Kidney (tissue), 14 donors: Measurements from ENCODE around the gene PHF21B. TPM values are rescaled to one million over a fixed set of nuclear protein-coding genes. Genes with fewer than 3 reads are reported as not detected.

ENCODE experiments used
- DNase-seq, 5 donors: peaks; one replicate each; pipeline ENCODE4 v3.0.0-alpha.2; 2013 to 2020
- FAIRE-seq: peaks from 2 replicates; lab custom pipeline; 2012; peaks lifted over from hg19 to GRCh38; lab: Jason Lieb, UNC
- H3K27ac ChIP-seq, 2 donors: one replicate each; pipeline ENCODE4 v1.7.0; 2013; ENCODE audit warnings: low read depth in 2 of 2, low read length in 2 of 2, inconsistent platforms in 1 of 2
- H3K27me3 ChIP-seq: one replicate; pipeline ENCODE4 v1.7.1; 2013; ENCODE audit warnings: low read length, inconsistent platforms; ENCODE audit not compliant: control insufficient read depth, insufficient read depth
- H3K36me3 ChIP-seq, 3 donors: one replicate each; pipeline versions ENCODE4 v1.7.0 to v1.7.1; 2013; ENCODE audit warnings: low read length in 3 of 3, control low read depth in 1 of 3, inconsistent platforms in 1 of 3; ENCODE audit not compliant: insufficient read depth in 3 of 3, control insufficient read depth in 2 of 3
- H3K4me1 ChIP-seq, 3 donors: one replicate each; pipeline versions ENCODE4 v1.7.0 to v1.7.1; 2013; ENCODE audit warnings: low read length in 3 of 3, inconsistent platforms in 1 of 3, low read depth in 1 of 3; ENCODE audit not compliant: control insufficient read depth in 2 of 3, insufficient read depth in 2 of 3
- H3K4me3 ChIP-seq, 3 donors: one replicate each; pipeline versions ENCODE4 v1.7.0 to v1.8.1; 2013; ENCODE audit warnings: low read length in 3 of 3, control low read depth in 1 of 3, inconsistent platforms in 1 of 3
- H3K9ac ChIP-seq, 3 donors: one replicate each; pipeline versions ENCODE4 v1.7.0 to v1.7.1; 2013; ENCODE audit warnings: low read length in 3 of 3, control low read depth in 1 of 3, inconsistent platforms in 1 of 3
- H3K9me3 ChIP-seq, 3 donors: one replicate each; pipeline versions ENCODE4 v1.7.0 to v1.7.1; 2013; ENCODE audit warnings: low read length in 3 of 3, control low read depth in 1 of 3, inconsistent platforms in 1 of 3; ENCODE audit not compliant: control insufficient read depth in 2 of 3, insufficient read depth in 1 of 3
- CTCF ChIP-seq: IDR thresholded peaks from 3 replicates; pipeline ENCODE4 v1.5.1; 2012; ENCODE audit warnings: mild to moderate bottlenecking, moderate library complexity, borderline replicate concordance; ENCODE audit not compliant: insufficient read depth; ENCODE audit errors: extremely low read depth
- intact Hi-C: fragments of 100-400 bp; cut with DNase I; formaldehyde crosslinking; loops from one replicate; pipeline ENCODE4 v1.11.1; 2022
- polyA plus RNA-seq: library from polyadenylated mRNA; stranded (reverse); fragments of 350-450 nt; fragmentation: Illumina TruSeq; extraction: RNeasy Lipid Tissue Mini Kit (QIAGEN cat#74804); gene quantifications from one replicate; pipeline ENCODE4 v1.2.3, GENCODE V29; 2014; ENCODE audit warnings: low read depth, low replicate concordance; ENCODE audit not compliant: insufficient read depth
- total RNA-seq: library from RNA; stranded (reverse); fragmentation: NEBNext Ultra II Directional; extraction: Animal tissue kit (Norgen Biotek cat#: 25700); gene quantifications from one replicate; pipeline ENCODE4 v1.2.1, GENCODE V29; 2021
- donor health status: control.
- donor health status: control.
- donor health status: control.
- donor health status: control.
- donor health status: control.
- donor health status: DM: yes; HTN: yes; CAD: no.
- donor health status: Normal renal cell carcinoma (clear cell type).

Gene PHF21B
- total and polyA plus RNA-seq, 2 donors from 2014 or later: 1.1 to 2.8 TPM

DNA sequence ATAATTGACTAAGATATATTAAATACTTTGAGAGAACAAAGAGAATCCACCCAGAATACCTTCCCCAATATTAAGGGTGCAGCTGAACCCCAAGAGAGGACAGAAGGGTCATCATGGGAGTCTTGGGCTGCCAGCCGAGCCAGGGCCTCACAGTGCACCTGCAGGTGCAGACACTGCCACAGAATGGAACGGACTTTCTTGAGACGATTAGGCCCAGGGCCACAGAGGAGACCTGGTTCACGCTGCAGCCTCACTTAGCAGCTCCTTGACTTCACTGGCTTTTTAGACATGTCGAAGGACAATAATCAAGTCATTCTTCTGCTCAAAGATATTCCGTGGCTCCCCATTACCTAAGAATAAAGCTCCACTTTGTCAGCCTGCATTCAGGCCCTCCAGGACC, 100.6 kb downstream of the PHF21B start:
- intact Hi-C loops: no loop called here
- H3K4me1 ChIP-seq: no peaks in the 10 kb centered on the region
- FAIRE-seq (no peak), DNase-seq (no peak)
- no peak overlapping the region for H3K4me3 ChIP-seq
- H3K9ac ChIP-seq: no peak overlapping the region
- H3K9me3 ChIP-seq: no peaks in the 10 kb centered on the region
- no peaks in the 10 kb centered on the region for H3K36me3 ChIP-seq
- no peak for TF ChIP-seq CTCF
- H3K27ac ChIP-seq: no peak overlapping the region
- no peaks in the 10 kb centered on the region for H3K27me3 ChIP-seq

- FAIRE-seq (no peak), DNase-seq (peak in 1 of 5 donors; percentile 48)
- no peak overlapping the region for H3K9ac ChIP-seq
These were observed 101.8 kb downstream of the PHF21B start for GRCh38 chr22:44907765-44908737.

DNA sequence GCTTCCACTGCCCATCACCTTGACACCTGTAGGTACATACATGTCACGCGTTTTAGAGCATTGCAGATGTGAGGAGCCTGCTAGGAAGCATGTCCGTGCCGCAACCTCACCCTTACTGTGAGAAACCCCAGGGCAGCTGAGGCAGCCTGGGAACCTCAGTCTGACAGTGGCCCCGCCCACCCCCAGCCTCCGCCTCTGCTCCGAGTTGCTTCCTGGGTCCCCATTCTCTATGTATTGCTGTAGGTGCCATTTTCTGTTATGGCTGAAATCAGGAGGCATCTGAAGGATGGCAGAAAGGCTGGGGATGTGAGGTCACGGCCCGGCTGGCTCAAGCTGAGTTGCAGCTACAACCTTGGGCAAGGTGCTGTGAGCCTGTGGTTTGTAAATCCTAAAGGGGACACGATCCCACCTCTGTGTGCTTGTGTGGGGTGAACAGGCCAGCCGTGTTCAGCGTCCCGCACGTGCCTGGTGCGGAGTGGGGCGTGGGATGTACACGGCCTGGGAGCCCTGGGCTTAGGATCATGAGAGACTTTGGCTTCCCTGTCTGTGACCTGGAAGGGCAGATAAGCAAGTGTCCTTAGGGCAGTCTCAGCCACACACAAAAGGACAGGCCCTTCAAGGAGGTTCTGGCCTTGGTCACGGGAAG, 102.7 kb downstream of the PHF21B start:
- Histone ChIP-seq H3K4me3 (no peak overlapping the region), H3K27ac (no peak overlapping the region), H3K4me1 (no peaks in the 10 kb centered on the region), H3K36me3 (no peaks in the 10 kb centered on the region), H3K9ac (no peak overlapping the region), H3K9me3 (no peaks in the 10 kb centered on the region), H3K27me3 (no peaks in the 10 kb centered on the region)
- intact Hi-C loops: no loop called here
- DNase-seq: peak in 1 of 5 donors; percentile 39
- FAIRE-seq: no peak
- no peak for TF ChIP-seq CTCF

More at GRCh38 chr22:44907765-44908737, 101.8 kb downstream of the PHF21B start:
- no peak overlapping the region for H3K27ac ChIP-seq
- TF ChIP-seq CTCF: no peak
- no peak overlapping the region for H3K4me3 ChIP-seq
- H3K9me3 ChIP-seq: no peaks in the 10 kb centered on the region
- no peaks in the 10 kb centered on the region for H3K36me3 ChIP-seq
- intact Hi-C loops: no loop called here
- H3K4me1 ChIP-seq: no peaks in the 10 kb centered on the region
- no peaks in the 10 kb centered on the region for H3K27me3 ChIP-seq
